Fibroblast of mammary gland (primary cell): Measurements from ENCODE around the gene CRNKL1.

Source experiments
- DNase-seq: peaks from one replicate; pipeline ENCODE4 v3.0.0-alpha.2; 2010; ENCODE audit warnings: low read depth
- H3K4me3 ChIP-seq: 2 replicates; pipeline ENCODE4 v1.5.1; 2011; ENCODE audit warnings: low read depth, mild to moderate bottlenecking, low read length, moderate library complexity; ENCODE audit not compliant: control insufficient read depth
- TF ChIP-seq, protein P1 (sequence below): conservative IDR thresholded peaks from 2 replicates; pipeline ENCODE4 v1.5.1; 2011; ENCODE audit warnings: low read depth, low read length, inconsistent platforms; ENCODE audit not compliant: control insufficient read depth, insufficient read depth

Gene CRNKL1

DNA sequence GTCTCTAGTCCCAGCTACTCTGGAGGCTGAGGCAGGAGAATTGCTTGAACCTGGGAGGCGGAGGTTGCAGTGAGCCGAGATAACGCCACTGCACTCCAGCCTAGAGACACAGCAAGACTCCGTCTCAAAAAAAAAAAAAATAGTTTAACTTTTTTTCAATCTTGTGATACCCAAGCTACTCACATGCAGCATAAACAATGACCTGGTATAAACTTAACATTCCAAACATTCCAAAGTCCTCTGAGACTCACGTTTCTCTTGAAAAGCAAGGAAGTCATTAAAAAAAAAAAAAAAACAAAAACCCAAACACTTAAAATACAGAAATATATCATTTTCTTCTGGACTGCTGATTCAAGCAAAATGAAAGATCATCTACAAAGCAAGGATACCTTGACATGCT, 14.3 kb downstream of the CRNKL1 start:
- no peak overlapping the region for H3K4me3 ChIP-seq
- DNase-seq = no peak
- TF ChIP-seq, protein P1, sequence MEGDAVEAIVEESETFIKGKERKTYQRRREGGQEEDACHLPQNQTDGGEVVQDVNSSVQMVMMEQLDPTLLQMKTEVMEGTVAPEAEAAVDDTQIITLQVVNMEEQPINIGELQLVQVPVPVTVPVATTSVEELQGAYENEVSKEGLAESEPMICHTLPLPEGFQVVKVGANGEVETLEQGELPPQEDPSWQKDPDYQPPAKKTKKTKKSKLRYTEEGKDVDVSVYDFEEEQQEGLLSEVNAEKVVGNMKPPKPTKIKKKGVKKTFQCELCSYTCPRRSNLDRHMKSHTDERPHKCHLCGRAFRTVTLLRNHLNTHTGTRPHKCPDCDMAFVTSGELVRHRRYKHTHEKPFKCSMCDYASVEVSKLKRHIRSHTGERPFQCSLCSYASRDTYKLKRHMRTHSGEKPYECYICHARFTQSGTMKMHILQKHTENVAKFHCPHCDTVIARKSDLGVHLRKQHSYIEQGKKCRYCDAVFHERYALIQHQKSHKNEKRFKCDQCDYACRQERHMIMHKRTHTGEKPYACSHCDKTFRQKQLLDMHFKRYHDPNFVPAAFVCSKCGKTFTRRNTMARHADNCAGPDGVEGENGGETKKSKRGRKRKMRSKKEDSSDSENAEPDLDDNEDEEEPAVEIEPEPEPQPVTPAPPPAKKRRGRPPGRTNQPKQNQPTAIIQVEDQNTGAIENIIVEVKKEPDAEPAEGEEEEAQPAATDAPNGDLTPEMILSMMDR = no peak

DNA sequence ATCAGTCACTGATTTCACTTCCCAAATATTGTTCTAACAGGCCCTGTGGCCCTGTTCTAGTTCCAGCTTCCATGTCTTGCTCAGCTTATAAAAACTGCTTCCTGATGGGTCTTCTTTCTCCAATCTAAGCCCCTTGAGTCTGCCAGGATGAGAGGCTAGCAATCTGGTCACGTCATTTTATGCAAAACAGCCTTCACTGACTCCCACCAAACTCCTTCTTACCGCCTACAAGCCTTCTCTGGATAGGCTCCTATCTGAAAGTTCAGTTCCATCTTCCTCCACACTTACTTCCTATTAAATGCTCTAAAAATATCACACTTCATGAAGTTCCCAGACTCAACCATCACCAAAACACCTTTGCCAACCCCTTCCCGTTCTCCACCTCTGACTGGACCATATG, 15.5 kb downstream of the CRNKL1 start:
- TF ChIP-seq, protein P1 = no peak
- no peak for DNase-seq
- no peak overlapping the region for H3K4me3 ChIP-seq

DNA sequence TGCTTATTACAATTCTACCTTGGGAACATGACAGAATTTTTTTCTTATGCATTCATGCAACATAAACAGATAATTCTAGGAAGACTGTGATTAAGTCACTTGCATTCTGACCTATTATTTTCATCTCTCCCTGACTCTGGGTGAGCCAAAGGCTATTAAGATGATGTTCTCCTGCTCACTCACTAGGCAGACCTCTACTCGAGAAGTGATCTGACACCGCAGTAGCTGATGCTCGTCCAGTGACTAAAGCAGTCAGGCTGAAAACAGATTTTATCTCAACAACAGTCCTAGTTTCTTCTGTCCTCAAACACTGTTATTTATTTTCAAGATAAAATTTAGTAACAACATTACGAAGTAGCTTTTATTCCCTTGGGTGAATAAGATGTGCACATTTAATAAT, 17.8 kb downstream of the CRNKL1 start:
- no peak for DNase-seq
- TF ChIP-seq, protein P1 = no peak
- H3K4me3 ChIP-seq = no peak overlapping the region

- no peak overlapping the region for H3K4me3 ChIP-seq
- no peak for DNase-seq
- TF ChIP-seq, protein P1 = no peak
Observed at GRCh38 chr20:20031790-20032189, 20.5 kb downstream of the CRNKL1 start.

GRCh38 chr20:20027284-20027683, 25.0 kb downstream of the CRNKL1 start:
- TF ChIP-seq, protein P1 = no peak
- no peak for DNase-seq
- no peak overlapping the region for H3K4me3 ChIP-seq

DNA sequence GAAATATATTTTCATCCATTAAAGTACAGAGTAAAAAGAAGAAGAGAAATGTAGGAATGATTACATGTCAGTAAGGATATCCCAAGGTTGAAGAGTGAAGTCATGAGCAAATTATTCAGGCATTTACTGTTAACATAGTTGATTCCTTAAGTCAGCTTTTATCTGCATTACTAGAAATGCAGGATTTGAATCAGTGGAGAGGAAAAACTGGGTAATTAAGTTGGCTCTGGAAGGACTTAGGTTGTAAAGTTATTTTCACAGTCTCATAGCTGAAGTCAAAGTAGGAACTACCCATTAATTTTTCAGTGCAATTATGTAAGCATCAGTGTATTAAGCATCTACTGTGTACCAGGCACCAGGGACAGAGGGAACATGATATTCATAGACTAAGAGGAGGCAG, 27.3 kb downstream of the CRNKL1 start:
- H3K4me3 ChIP-seq = no peak overlapping the region
- DNase-seq = no peak
- TF ChIP-seq, protein P1 = no peak

GRCh38 chr20:20023395-20023794, 28.9 kb downstream of the CRNKL1 start:
- no peak for DNase-seq
- TF ChIP-seq, protein P1 = no peak
- H3K4me3 ChIP-seq = no peak overlapping the region
